ENCODE data around the gene S1PR4.

DNA sequence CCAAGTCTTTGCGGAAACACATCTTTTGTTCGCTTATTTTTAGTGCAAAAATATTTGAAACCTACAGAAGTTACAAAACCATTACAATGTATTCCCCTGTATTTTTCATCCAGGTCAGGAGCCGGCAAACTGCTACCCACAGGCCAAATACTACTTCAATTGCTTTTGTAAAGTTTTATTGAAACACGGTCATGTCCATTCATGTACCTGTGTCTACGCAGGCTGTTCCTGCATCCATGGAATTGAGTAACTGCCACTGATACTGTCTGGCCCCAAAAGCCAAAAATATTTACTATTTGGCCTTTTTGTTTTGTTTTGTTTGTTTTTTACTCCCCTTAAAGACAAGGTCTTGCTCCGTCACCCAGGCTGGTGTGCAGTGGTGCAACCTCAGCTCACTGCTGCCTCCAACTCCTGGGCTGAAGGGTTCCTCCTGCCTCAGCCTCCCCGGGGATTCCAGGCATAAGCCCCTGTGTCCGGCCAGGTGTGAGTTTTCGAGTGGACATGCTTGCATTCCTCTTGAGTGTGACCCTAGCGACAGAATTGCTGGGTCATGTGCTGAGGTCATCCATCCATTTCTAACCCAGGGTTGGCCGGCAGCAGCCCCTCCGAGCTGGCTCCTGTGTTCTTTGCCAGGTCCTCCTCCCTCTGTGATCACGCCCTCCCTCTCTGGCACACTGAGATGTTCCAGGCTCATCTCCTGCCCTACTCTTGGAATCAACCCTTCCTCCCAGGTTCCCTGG, 10.9 kb upstream of the S1PR4 start:
- TF ChIP-seq, protein P1, sequence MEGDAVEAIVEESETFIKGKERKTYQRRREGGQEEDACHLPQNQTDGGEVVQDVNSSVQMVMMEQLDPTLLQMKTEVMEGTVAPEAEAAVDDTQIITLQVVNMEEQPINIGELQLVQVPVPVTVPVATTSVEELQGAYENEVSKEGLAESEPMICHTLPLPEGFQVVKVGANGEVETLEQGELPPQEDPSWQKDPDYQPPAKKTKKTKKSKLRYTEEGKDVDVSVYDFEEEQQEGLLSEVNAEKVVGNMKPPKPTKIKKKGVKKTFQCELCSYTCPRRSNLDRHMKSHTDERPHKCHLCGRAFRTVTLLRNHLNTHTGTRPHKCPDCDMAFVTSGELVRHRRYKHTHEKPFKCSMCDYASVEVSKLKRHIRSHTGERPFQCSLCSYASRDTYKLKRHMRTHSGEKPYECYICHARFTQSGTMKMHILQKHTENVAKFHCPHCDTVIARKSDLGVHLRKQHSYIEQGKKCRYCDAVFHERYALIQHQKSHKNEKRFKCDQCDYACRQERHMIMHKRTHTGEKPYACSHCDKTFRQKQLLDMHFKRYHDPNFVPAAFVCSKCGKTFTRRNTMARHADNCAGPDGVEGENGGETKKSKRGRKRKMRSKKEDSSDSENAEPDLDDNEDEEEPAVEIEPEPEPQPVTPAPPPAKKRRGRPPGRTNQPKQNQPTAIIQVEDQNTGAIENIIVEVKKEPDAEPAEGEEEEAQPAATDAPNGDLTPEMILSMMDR (IDR thresholded peaks at IDR 0.05): no peak
- no peak for TF ChIP-seq POLR2A (IDR thresholded peaks at IDR 0.05)

Data from Peyer's patch (tissue), 4 donors.